ENCODE measurements around the gene TRIM17.

TRIM17 gene

DNA sequence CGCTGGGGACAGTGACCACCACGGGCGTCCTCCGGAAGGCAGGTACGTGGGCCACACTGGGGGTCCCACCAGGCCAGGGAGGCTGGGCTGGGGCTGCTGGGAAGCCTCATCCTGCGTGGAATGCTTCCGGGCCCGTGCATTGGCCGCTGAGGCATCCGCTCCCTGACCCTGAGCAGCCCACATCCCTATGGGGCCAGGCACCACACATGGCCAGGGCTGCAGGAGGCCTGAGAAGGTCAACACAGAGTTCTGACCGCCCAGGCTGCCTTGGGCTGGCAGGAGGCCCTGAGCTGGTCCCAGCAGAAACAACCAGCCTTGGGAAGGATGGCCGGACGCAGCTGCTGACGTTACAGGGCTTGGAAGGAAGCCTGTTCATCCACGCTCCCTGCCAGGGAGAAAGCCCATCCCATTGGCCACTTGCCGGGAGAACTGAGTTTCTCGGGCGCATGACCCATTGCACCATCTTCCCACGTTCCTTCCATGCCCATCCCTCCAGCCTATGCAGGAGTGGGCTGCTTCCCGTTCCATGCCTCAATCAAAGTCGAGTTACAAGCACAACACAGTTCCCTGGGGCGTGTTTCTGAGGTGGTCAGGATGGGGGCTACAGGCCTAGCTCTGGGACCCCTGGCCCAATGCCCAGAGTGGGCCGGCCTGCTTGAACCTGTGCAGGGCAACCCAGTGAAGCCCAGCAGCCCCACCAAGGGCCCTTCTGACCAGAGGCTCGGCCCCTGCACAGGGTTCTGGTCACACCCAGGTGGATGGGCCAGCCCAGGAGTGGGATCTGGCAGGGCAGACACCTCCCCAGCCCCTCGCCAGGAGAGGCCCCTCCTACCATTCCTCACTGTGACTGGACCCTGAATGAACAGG, 41.7 kb downstream of the TRIM17 start:
- Histone ChIP-seq H2BK5ac (ENCODE audit: low read length) (no peak overlapping the region), H4K8ac (ENCODE audit: low read depth, low read length) (no peak overlapping the region), H3K79me1 (ENCODE audit: low read length) (no peaks in the 10 kb centered on the region), H3K4ac (ENCODE audit: low read depth, low read length) (no peak overlapping the region), H3K18ac (ENCODE audit: low read length) (no peak overlapping the region), H3K27me3 (ENCODE audit: insufficient read depth, low read length, poor library complexity) (no peaks in the 10 kb centered on the region), H3K36me3 (ENCODE audit: control insufficient read depth, insufficient read depth, low read length) (no peaks in the 10 kb centered on the region), H3K4me1 (ENCODE audit: control insufficient read depth, low read depth, low read length) (no peaks in the 10 kb centered on the region), H2BK120ac (ENCODE audit: low read depth, low read length) (no peak overlapping the region), H3K79me2 (ENCODE audit: control insufficient read depth, insufficient read depth, low read length) (no peaks in the 10 kb centered on the region), H3K27ac (ENCODE audit: low read depth, low read length) (no peak overlapping the region), H4K5ac (ENCODE audit: low read length) (no peak overlapping the region), H2AK5ac (ENCODE audit: low read length) (no peak overlapping the region), H3K23ac (ENCODE audit: low read length) (no peak overlapping the region), H3K9ac (ENCODE audit: low read length) (no peak overlapping the region), H3K4me3 (ENCODE audit: low read length) (no peak overlapping the region), H3K56ac (ENCODE audit: low read length) (no peak overlapping the region), H2BK15ac (replicated peaks; ENCODE audit: low read depth) (no peak overlapping the region), H3K4me2 (ENCODE audit: low read length) (no peak overlapping the region)
- WGBS (ENCODE audit: extremely low coverage, insufficient coverage, low lambda C conversion rate), result no CpG with 5 or more reads among the region's 25 CpGs
- DNase-seq, result no peak

- H2BK15ac ChIP-seq (replicated peaks; ENCODE audit: low read depth), result no peak overlapping the region
- no peak overlapping the region for H3K18ac ChIP-seq (ENCODE audit: low read length)
- H3K4me2 ChIP-seq (ENCODE audit: low read length), result no peak overlapping the region
- H3K23ac ChIP-seq (ENCODE audit: low read length), result no peak overlapping the region
- WGBS (ENCODE audit: extremely low coverage, insufficient coverage, low lambda C conversion rate), result no CpG with 5 or more reads among the region's 14 CpGs
- no peaks in the 10 kb centered on the region for H3K36me3 ChIP-seq (ENCODE audit: control insufficient read depth, insufficient read depth, low read length)
- no peak overlapping the region for H4K5ac ChIP-seq (ENCODE audit: low read length)
- no peak for DNase-seq
- no peak overlapping the region for H4K8ac ChIP-seq (ENCODE audit: low read depth, low read length)
- no peaks in the 10 kb centered on the region for H3K79me1 ChIP-seq (ENCODE audit: low read length)
- no peaks in the 10 kb centered on the region for H3K79me2 ChIP-seq (ENCODE audit: control insufficient read depth, insufficient read depth, low read length)
- no peak overlapping the region for H3K27ac ChIP-seq (ENCODE audit: low read depth, low read length)
- H3K4ac ChIP-seq (ENCODE audit: low read depth, low read length), result no peak overlapping the region
- no peak overlapping the region for H3K56ac ChIP-seq (ENCODE audit: low read length)
- no peak overlapping the region for H3K9ac ChIP-seq (ENCODE audit: low read length)
- H2BK120ac ChIP-seq (ENCODE audit: low read depth, low read length), result no peak overlapping the region
- no peak overlapping the region for H3K4me3 ChIP-seq (ENCODE audit: low read length)
- no peak overlapping the region for H2AK5ac ChIP-seq (ENCODE audit: low read length)
- H3K4me1 ChIP-seq (ENCODE audit: control insufficient read depth, low read depth, low read length), result no peaks in the 10 kb centered on the region
- no peaks in the 10 kb centered on the region for H3K27me3 ChIP-seq (ENCODE audit: insufficient read depth, low read length, poor library complexity)
- H2BK5ac ChIP-seq (ENCODE audit: low read length), result no peak overlapping the region
These were observed 42.7 kb downstream of the TRIM17 start for GRCh38 chr1:228373681-228374571.

DNA sequence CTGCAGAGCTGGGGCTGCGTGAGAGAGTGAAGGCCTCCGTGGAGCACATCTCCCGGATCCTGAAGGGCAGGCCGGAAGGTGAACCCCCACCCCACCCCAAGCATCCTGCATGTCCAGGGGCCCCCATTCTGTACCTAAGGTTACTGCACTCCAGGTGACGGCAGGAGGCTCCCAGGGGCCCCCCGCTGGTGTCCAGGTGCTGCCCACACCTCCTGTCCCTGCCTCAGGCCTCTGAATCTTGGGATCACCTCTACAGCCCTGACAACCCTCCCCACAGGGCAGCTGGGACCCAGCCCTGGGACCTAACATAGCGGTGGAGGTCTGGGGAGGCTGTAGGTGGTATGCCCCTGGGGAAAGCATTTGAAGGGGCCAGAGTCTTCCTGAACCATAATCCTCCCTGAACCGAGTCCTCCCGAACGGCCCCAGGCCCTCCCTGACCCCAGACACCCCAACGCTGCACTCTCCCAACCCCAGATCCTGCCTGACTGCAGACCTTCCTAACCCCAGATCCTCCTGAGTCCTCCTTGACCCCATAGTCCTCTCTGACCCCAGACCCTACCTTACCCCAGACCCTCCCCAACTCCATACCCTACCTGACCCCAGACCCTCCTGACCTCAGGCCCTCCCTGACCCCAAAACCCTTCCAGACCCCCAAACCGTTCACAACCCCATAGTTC, 43.5 kb downstream of the TRIM17 start:
- Histone ChIP-seq H3K79me1 (ENCODE audit: low read length) (no peaks in the 10 kb centered on the region), H2AK5ac (ENCODE audit: low read length) (no peak overlapping the region), H3K4me2 (ENCODE audit: low read length) (no peak overlapping the region), H2BK120ac (ENCODE audit: low read depth, low read length) (no peak overlapping the region), H4K8ac (ENCODE audit: low read depth, low read length) (no peak overlapping the region), H3K4me1 (ENCODE audit: control insufficient read depth, low read depth, low read length) (no peaks in the 10 kb centered on the region), H3K4me3 (ENCODE audit: low read length) (no peak overlapping the region), H3K9ac (ENCODE audit: low read length) (no peak overlapping the region), H3K18ac (ENCODE audit: low read length) (no peak overlapping the region), H3K27ac (ENCODE audit: low read depth, low read length) (no peak overlapping the region), H2BK15ac (replicated peaks; ENCODE audit: low read depth) (no peak overlapping the region), H3K27me3 (ENCODE audit: insufficient read depth, low read length, poor library complexity) (no peaks in the 10 kb centered on the region), H3K36me3 (ENCODE audit: control insufficient read depth, insufficient read depth, low read length) (no peaks in the 10 kb centered on the region), H3K23ac (ENCODE audit: low read length) (no peak overlapping the region), H4K5ac (ENCODE audit: low read length) (no peak overlapping the region), H3K4ac (ENCODE audit: low read depth, low read length) (no peak overlapping the region), H3K79me2 (ENCODE audit: control insufficient read depth, insufficient read depth, low read length) (no peaks in the 10 kb centered on the region), H3K56ac (ENCODE audit: low read length) (no peak overlapping the region), H2BK5ac (ENCODE audit: low read length) (no peak overlapping the region)
- WGBS (ENCODE audit: extremely low coverage, insufficient coverage, low lambda C conversion rate), result no CpG with 5 or more reads among the region's 12 CpGs
- no peak for DNase-seq

- no peak overlapping the region for H3K9ac ChIP-seq (ENCODE audit: low read length)
- H3K27me3 ChIP-seq (ENCODE audit: insufficient read depth, low read length, poor library complexity), result no peaks in the 10 kb centered on the region
- H2BK5ac ChIP-seq (ENCODE audit: low read length), result no peak overlapping the region
- H2AK5ac ChIP-seq (ENCODE audit: low read length), result no peak overlapping the region
- no peak overlapping the region for H4K8ac ChIP-seq (ENCODE audit: low read depth, low read length)
- H3K56ac ChIP-seq (ENCODE audit: low read length), result no peak overlapping the region
- no peak overlapping the region for H4K5ac ChIP-seq (ENCODE audit: low read length)
- no peak overlapping the region for H3K4me2 ChIP-seq (ENCODE audit: low read length)
- WGBS (ENCODE audit: extremely low coverage, insufficient coverage, low lambda C conversion rate), result no CpG with 5 or more reads among the region's 34 CpGs
- no peaks in the 10 kb centered on the region for H3K36me3 ChIP-seq (ENCODE audit: control insufficient read depth, insufficient read depth, low read length)
- no peak overlapping the region for H3K4me3 ChIP-seq (ENCODE audit: low read length)
- no peak overlapping the region for H3K4ac ChIP-seq (ENCODE audit: low read depth, low read length)
- H3K4me1 ChIP-seq (ENCODE audit: control insufficient read depth, low read depth, low read length), result no peaks in the 10 kb centered on the region
- H3K79me2 ChIP-seq (ENCODE audit: control insufficient read depth, insufficient read depth, low read length), result no peaks in the 10 kb centered on the region
- no peaks in the 10 kb centered on the region for H3K79me1 ChIP-seq (ENCODE audit: low read length)
- no peak for DNase-seq
- no peak overlapping the region for H2BK15ac ChIP-seq (replicated peaks; ENCODE audit: low read depth)
- H3K18ac ChIP-seq (ENCODE audit: low read length), result no peak overlapping the region
- H3K23ac ChIP-seq (ENCODE audit: low read length), result no peak overlapping the region
- no peak overlapping the region for H3K27ac ChIP-seq (ENCODE audit: low read depth, low read length)
- no peak overlapping the region for H2BK120ac ChIP-seq (ENCODE audit: low read depth, low read length)
These were observed 44.3 kb downstream of the TRIM17 start for GRCh38 chr1:228372183-228373003.

DNA sequence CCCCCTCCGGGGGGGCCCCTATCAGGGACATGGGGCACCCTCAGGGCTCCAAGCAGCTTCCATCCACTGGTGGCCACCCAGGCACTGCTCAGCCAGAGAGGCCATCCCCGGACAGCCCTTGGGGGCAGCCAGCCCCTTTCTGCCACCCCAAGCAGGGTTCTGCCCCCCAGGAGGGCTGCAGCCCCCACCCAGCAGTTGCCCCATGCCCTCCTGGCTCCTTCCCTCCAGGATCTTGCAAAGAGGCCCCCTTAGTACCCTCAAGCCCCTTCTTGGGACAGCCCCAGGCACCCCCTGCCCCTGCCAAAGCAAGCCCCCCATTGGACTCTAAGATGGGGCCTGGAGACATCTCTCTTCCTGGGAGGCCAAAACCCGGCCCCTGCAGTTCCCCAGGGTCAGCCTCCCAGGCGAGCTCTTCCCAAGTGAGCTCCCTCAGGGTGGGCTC, 44.9 kb downstream of the TRIM17 start:
- no CpG with 5 or more reads among the region's 4 CpGs for WGBS (ENCODE audit: extremely low coverage, insufficient coverage, low lambda C conversion rate)
- Histone ChIP-seq H2BK15ac (replicated peaks; ENCODE audit: low read depth) (no peak overlapping the region), H3K4ac (ENCODE audit: low read depth, low read length) (no peak overlapping the region), H4K8ac (ENCODE audit: low read depth, low read length) (no peak overlapping the region), H3K4me3 (ENCODE audit: low read length) (no peak overlapping the region), H3K36me3 (ENCODE audit: control insufficient read depth, insufficient read depth, low read length) (no peaks in the 10 kb centered on the region), H3K18ac (ENCODE audit: low read length) (no peak overlapping the region), H3K27ac (ENCODE audit: low read depth, low read length) (no peak overlapping the region), H3K4me1 (ENCODE audit: control insufficient read depth, low read depth, low read length) (no peaks in the 10 kb centered on the region), H3K9ac (ENCODE audit: low read length) (no peak overlapping the region), H2BK5ac (ENCODE audit: low read length) (no peak overlapping the region), H3K79me2 (ENCODE audit: control insufficient read depth, insufficient read depth, low read length) (no peaks in the 10 kb centered on the region), H3K56ac (ENCODE audit: low read length) (no peak overlapping the region), H4K5ac (ENCODE audit: low read length) (no peak overlapping the region), H2BK120ac (ENCODE audit: low read depth, low read length) (no peak overlapping the region), H3K23ac (ENCODE audit: low read length) (no peak overlapping the region), H3K4me2 (ENCODE audit: low read length) (no peak overlapping the region), H3K27me3 (ENCODE audit: insufficient read depth, low read length, poor library complexity) (no peaks in the 10 kb centered on the region), H3K79me1 (ENCODE audit: low read length) (no peaks in the 10 kb centered on the region), H2AK5ac (ENCODE audit: low read length) (no peak overlapping the region)
- no peak for DNase-seq

Measured in mesendoderm (in vitro differentiated cells).